NCI-H1436 treated with DMSO at 0.1 percent for 48 hours (cell line): ENCODE data around the gene PLXDC2.
"Not testable (repeated sequence)": the region's sequence is repeated elsewhere in the genome, so short reads cannot be mapped to it uniquely, and the experiment has no call there.

Experiments used
- DNase-seq: peaks from one replicate; lab custom pipeline; 2025; lab: John Stamatoyannopoulos, UW

PLXDC2 gene

GRCh38 chr10:20202337-20202736 lies 386.1 kb downstream of the PLXDC2 start:
- DNase-seq: no peak

- DNase-seq: no peak
Measured at GRCh38 chr10:20207653-20208052, 391.4 kb downstream of the PLXDC2 start.

- not testable (repeated sequence) for DNase-seq
Measured at GRCh38 chr10:20209098-20209497, 392.9 kb downstream of the PLXDC2 start.

DNA sequence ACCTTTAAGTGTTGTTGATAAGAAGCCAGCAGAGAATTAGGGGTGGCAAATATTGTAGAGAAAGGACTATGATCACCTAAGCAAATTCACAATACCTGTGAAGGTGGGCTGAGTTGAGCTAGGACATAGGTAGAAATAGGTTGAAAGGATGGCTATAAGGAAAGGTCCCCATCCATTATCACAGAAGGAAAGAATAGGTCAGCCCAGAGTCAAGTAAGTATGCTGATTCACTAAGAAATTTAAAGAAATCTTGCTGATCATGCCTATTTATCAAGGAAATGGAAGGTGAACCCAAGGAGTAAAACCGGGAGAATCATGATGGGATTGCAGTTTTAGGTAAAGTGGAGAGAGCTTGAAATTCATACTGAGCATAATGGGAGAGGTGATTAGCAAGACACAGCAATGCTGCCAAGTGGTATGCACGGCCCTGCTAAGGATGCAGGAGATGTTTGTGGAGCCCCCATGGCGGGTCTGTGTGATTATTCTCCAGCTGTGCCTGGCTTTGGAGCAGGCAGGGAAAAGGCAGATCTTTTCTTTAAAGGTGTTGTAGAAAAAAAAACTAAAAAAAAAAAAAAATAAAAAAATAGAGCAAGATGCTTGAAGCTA lies 399.4 kb downstream of the PLXDC2 start:
- no peak for DNase-seq

DNA sequence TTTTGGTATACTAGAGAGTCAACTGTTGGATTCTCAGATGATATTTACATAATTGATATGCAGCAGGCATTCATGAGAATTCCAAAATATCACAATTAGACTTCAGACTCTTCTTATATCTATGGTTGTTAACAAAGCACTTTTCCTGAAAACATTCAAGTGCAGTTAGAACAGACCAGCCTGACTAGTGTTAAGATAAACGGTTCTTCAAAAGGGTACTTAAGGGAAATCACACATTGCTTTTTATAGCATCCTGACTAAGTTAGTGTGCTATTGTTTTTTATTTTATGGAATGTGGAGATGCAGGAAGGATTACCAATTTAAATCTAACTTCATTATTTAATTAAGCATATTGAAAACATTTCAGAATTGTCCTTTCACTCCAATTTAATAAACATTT lies 405.1 kb downstream of the PLXDC2 start:
- no peak for DNase-seq

- DNase-seq: no peak
Measured at GRCh38 chr10:20228729-20229128, 412.5 kb downstream of the PLXDC2 start.

DNA sequence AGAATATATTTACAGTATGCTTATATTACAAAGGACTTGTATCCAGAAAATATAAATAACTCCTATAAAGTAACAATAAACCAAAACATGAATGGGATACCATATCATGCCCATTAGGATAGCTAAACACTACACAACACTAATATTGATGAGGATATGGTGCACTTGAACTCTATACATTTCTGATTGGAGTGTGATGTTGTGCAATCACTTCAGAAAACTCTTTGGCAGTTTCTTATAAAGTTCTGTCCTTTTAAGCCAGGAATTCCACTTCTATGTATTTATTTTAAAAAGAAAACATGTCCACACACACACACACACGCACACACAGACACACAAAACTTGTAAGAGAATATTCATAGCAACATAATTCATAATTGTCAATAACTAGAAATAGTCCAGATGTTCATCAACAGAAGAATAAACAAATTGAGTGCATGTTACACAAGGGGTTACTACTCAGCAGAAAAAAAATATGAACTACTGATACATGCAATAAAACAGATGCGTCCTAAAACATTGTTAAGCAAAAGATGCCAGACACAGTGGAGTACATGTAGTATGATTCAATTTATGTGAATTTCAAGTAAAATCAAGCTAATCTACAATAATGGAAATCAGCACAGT lies 416.0 kb downstream of the PLXDC2 start:
- no peak for DNase-seq

DNA sequence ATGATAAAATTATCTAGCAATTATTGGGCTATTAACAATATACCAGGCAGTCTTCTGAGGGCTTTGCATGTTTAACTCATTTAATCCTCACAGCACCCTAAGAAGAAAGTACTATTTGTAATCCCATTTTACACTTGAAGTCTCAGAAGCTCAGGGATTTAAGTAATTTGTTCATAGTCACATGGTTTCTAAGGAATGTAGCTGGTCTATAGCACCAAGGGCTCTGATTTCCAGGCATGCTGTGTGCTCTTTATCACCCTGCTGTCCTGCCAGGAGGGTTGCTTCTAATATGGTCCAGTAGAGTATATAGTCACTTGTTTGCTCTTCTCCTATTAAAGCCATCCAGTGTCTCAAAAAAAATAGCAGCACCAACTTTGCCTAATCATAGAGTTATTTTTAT lies 417.2 kb downstream of the PLXDC2 start:
- DNase-seq: no peak

DNA sequence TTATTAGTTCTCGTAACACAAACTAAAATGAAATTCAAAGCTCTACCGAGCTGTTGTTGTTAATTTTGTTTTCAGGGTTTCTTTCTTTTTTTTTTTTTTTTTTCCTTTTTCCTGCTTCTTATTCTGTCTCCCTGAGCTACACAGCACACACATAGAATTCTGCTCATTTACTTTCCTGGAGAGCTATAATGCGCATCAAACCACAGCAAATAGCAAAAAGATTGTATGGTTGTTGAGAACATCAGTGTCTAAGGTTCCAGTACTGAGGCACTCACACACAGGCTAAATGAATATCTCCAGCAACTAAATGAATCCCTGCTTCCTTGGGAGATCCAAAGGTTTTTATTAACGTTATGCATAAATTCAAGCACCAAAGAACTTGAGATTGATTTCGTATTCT lies 418.3 kb downstream of the PLXDC2 start:
- no peak for DNase-seq

DNA sequence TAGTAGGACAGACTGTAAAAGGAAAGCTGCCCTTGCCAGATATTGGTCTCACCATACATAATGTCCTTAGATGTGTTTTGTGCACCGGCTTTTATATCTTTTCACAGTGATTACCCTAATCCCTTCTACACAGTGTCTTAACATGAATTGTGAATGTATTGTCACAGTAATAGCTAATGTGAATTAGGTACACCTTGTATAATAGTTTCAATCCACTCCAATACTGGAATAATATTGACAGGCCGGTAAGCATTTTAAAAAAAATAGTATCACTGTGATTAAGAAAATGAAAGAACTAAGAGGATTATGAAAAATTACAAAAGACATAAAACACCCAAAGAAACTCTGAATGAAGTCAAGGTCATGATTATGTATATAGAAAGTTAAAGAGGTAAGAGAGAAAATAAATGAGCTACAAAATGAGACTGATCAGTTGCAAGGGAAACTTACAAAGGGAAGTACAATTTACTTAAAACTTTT lies 420.9 kb downstream of the PLXDC2 start:
- no peak for DNase-seq

DNA sequence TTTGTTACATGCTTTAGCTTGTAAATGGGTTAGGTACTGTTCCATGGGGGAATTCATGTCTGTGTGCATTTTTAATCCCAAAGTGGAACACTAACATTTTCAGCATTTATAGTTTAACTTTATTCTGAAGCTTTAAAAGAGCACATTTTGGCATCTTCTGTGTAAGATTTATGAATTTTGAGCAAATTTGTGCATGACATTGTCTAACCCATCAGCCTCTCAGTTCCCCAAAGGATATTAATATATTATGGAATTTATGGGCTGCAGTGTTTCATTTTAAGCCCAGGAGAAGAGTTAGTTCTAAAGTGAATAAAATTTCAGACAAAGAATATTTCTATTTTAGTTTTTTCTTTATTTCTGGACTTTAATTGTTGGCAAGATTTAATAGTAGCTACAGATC lies 421.4 kb downstream of the PLXDC2 start:
- DNase-seq: no peak

DNA sequence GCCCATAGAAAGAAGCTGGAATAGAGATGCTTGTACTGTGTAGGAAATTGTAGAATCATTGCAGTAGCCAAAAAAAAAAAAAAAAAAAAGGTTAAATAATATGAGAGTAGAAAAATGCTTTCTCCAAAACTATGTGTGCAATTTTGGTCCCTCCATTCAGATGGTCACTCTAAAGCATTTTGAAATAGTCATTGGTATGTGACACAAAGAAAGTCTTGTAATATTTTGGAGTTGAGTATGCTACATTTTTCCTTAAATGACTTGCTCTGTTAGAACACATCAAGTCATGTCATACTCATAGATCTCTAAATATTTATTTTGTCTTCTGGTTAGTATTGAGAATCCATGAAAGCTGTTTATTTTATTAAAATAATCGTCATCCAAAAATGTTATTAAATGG lies 424.4 kb downstream of the PLXDC2 start:
- no peak for DNase-seq

GRCh38 chr10:20247454-20247853 lies 431.2 kb downstream of the PLXDC2 start:
- no peak for DNase-seq

DNA sequence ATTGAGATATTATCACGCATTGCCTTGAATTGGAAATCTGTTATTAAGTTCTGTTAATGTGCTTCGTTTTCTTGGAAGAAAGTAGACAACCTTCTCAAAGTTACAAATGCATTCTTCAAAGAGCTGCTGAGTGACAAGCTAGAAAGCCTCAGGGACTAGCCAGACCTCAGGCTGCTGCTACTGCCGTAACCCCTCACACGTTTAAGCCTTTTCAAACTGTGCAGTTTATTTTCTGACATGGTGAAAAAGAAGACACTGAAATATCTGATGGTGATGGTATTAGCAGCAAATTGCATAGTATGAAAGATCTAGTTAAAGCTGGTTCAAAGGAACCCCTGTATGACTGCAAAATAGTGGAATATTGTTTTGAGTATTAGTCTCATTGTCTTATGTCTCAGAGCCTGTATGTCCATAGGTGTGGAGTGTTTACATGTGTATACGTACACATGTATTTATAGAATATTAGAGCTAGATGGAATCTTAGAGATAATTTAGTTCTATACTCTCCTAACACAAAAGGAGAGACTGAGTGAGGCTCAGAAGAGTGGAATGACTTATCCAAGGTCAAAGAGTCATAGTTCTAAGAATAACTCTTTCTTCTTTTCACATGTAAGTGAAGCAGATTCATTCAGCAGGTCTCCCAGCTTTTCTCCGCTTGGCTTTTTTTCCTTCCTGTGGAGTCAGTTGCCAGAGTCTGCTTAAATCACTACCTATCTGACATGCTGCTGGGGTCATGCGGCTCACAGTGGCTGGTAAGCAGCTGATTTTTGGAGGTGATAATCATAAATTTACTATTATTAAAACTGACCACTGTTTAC lies 431.9 kb downstream of the PLXDC2 start:
- DNase-seq: no peak

GRCh38 chr10:20254078-20254477 lies 437.8 kb downstream of the PLXDC2 start:
- DNase-seq: no peak

DNA sequence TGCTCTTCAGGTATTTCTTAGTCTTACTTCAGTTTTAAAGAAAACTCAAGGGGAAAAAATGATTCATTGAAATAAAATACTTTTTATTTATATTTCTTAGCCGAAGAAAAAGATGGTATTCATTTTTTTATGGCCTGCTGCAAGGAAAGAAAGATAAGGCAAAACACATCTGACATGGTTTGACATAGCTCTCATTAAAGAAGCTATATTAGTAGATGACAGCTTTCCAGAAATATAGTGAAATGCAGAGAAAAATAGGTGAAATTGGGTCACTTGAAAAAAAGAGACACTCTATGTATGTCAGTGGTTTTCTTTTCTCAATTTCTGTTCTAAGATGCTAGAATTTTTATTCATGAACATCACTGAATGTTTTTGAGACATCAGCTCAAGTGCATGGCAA lies 438.3 kb downstream of the PLXDC2 start:
- DNase-seq: no peak

DNA sequence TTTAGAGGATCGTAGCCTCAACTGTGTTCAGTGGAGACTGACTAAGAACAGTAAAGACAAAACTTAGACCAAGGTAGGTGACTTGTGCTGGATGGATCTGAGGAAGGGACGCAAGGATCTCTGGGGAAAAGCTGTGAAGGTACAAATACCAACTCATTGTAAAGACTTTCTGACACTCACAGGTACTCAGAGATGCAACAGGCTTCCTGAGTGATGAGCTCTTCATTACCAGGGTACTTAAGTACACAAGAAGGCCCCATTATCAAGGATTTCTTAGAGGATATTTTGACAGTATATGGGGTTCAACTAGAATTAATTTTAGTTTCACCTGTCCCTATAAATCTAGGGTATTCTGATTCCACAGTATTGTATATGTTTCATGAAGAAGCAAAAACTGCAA lies 440.7 kb downstream of the PLXDC2 start:
- DNase-seq: no peak

DNA sequence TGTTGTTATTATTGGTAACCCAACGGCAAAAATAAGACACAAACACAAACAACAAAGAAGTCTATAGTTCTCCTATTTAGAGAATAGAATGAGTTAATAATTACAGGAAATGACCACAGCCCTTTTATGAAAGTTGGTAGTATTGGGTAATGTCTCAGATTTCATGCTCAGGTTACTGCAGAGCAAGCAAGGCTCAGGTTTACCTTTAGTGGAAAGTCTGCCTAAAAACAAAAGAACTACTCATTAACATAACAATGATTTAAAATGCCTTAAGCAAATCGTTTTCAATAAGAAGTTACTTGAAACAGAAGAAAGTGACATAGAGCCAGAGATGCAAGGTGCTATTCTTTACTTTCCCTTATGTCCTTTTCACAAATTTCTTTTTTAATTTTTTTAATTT lies 441.2 kb downstream of the PLXDC2 start:
- DNase-seq: no peak

- DNase-seq: no peak
Measured at GRCh38 chr10:20265146-20265545, 448.9 kb downstream of the PLXDC2 start.

DNA sequence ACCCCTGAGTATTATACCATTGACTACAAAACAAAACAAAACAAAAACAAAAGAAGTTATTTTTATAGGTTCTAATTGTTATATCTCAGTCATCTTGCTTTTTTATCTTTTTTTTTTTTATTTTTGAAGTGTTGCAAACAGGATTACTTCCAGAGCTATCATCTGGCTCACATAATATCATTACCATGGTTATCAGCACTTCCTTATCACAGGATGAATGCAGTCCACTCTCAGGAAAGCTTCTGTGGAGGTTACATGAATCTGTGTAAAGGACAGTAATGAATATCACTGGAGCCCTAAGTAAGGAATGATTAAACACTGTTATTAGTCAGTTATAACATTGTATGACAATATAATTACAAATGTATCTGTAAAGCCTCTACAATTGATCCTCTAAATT lies 451.5 kb downstream of the PLXDC2 start:
- DNase-seq: no peak

DNA sequence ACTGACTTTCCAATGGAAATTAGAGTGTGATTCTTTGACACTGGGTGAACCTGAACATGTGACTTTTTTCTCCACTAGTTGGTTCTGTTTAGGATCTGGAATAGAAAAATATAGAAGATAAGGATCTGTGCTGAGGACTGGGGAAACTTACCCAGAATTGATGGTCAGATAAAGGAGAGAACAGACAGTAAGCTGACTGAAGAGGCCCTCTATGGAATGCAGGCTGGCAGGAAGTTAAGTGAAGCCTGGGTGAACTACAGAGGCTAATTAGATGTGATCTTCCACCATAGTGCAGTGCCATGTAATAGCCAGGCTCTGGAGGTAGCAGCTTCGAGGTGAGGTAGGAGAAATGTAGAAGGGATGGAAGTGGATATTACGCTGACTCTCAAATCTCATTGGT lies 455.3 kb downstream of the PLXDC2 start:
- no peak for DNase-seq

DNA sequence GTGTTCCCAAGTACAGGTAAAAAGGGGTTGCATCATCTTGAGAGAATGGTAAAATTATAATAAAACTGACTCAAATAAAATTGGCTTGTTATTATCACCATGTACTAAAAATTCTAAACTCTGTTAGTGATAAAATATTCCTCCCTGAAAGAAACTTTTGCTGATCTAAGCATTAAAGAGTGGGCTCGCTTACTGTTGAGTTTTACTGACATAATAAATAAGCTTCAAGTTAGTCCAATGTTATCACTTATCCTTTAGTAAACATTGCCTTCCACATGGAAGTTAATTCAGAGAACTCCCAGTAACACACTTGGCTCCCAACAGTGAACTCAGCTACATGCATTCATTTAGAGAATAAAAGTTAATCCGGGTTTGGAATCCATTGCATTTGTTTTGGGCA lies 456.4 kb downstream of the PLXDC2 start:
- no peak for DNase-seq

DNA sequence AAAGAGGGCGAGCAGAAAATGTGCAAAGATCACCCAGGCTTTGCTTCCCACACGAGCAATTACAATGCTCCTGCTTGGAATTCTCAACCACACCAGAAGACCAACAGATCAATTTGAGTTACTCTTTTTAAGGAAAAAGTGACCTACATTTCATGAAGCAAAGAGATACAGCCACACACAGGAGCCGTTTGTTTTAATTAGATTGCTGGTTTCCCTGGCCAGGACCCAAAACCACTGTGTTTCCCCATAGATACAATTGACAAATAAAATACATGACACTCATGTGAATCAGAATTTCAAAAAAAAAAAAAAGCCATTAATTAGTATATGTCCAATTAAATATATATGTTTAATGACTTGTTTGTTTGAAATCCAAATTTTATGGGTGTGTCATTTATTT lies 458.3 kb downstream of the PLXDC2 start:
- no peak for DNase-seq
